GM21381 (cell line): ENCODE measurements around the gene FAXDC2.
"Not testable (repeated sequence)": the region's sequence is repeated elsewhere in the genome, so short reads cannot be mapped to it uniquely, and the experiment has no call there.

ENCODE experiments used
- ATAC-seq: cut with Tn5 transposase; IDR thresholded peaks from one replicate; pipeline ENCODE4 v1.9.1; 2021; ENCODE audit warnings: mild to moderate bottlenecking, moderate library complexity; ENCODE audit not compliant: unreplicated experiment

The FAXDC2 gene

GRCh38 chr5:154861946-154862345 lies 11.5 kb upstream of the FAXDC2 start:
- ATAC-seq, result no peak

DNA sequence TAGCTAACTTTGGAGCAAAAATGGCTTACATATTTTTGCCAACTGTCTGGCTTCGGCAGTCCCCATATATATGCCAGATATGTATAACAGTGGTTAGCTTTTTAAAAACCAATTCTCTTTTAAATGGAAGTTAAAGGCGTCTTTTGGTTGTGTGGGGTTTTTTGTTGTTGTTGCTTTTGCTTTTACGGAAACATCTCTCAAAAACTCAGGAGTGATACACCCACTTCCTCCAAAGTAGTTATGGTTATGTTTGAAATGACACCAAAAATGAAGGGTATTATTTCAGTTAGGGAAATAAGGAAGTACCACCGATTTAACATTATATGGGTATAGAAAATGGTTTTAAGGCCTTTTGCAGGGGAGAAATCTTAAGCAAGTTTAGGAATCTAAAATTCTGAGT lies 10.4 kb upstream of the FAXDC2 start:
- no peak for ATAC-seq

DNA sequence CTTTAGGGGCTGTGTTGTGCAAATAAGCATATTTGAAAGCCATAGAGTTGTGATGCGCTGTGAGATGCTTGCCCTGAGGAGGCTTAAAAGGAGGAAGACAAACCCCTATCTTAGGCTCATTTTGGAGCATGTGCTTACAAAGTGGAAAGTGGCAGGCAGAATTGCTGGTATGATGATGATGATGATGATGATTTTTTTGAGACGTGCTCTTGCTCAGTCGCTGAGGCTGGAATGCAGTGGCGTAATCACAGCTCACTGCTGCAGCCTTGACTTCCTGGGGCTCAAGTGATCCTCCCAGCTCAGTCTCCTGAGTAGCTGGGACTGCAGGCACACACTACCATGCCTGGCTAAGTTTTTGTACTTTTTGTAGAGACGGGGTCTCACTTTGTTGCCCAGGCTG lies 9.7 kb upstream of the FAXDC2 start:
- no peak for ATAC-seq

DNA sequence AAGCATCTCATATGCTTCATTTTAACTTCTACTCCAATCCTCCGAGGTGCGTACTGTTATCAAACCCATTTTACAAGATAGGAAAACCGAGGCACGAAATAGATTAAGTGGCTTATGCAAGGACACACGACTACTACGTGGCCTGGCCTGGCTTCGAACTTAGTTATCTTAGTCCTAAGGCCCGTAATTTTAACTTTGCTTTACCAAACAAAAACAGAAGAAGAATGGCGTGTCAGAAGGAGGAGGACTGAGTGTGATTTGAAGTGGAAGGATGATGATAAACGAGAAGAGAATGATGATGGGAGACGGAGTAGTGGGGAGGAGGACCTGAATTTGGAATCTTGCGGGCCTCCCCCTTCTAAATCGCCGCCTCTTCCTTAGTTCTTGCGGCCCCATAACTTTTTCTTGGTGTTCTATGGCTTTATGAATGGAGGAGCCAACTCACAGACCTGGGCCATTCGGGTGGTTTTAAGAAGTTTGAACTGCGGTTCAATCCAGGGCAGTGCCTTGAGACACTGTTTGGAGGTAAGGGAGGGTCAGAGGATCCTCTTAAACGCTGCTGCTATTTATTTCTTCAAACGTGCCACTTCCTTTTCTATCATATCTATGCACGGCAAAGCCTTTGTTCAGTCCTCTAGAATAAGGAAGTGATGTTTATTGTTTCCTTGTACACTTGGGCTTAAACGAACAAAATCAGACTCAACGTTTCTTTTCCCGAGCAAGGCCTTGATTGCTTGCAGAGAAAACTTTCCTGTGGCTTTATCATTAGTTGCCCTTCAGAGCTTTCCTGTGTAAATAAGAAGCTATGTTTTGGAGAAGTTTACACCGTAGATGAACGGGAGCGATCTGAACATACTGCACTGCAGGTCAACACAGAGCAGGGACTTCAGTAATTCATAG lies 8.8 kb upstream of the FAXDC2 start:
- no peak for ATAC-seq

DNA sequence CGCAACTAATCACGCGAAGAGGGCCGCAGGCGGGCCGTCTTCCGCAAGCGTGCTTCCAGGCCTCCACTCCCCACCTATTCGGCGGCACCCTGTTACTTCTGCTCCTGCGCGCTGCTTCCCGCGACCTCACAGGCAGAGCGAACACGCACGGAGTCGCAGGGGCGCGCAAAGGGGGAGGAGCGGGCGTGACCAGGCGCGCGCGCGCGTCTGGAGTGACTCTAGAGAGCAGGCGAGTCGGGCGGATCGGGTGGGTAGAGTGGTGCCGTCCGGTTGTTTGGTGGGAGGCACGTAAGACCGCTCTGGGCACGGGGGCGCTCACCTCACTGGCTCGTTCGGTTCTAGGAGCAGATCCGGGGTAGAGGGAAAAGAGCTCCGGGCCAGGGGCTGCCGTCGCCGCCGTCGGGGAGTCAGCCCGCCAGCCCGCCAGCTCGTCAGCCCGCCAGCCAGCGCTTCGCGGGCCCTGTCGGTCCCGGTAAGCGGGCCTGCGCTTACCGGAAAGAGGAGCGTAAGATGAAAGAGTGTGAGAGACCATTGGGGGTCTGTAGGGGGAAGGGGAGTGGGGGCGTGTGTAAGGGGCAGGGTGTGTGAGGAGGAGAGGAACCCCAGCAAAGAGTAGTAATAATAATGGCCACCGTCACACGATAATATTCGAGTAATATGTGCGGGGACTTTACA lies 8.0 kb upstream of the FAXDC2 start, which contains the start of gene CNOT8:
CNOT8 (plus strand) TSS at position 331 of the 675 bp plus-strand sequence. CDS start 4,652 bp downstream, outside the sequence.
- ATAC-seq, result peak; percentile 78

DNA sequence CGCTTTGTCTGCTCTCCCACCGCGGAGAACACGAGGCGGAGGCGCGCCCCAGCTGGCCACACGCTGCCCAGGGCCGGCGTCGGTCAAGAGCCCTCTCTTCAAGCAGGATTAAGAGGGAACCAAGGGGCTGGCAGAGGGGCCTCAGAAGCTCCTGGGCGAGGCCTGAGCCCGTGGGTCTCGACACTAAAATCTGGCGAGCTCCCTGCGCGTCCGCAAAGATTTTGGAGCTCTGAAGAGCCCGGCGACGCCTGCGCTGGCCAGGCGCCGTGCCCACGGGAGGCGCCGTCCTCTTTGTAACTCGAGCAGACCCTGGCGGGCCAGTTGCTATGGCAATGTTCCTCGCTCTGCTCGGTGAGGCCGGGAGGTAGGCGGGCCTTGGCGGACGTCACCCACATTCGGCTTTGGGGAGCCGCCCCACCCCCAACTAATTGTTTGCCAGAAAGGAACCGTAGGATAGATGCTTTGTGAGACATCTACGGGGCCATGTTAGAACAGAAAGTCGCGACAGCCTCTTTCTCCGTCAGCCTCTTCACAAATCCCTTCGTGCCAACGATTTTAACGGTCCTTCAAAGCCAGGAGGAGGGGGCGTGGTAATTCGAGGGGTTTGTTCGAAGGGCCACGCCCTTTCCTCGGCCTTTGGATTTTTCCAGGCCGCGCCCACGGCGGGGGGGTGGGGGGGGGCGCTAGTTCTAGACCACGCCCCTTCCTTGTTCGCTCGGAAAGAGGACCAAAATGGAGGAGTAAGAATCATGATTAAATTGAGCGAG lies 7.3 kb upstream of the FAXDC2 start:
- ATAC-seq, result peak; percentile 68

- ATAC-seq, result no peak
Observed at GRCh38 chr5:154851351-154851750, 948 bp upstream of the FAXDC2 start.

- ATAC-seq, result no peak
Observed at GRCh38 chr5:154849791-154850201, 607 bp downstream of the FAXDC2 start.

DNA sequence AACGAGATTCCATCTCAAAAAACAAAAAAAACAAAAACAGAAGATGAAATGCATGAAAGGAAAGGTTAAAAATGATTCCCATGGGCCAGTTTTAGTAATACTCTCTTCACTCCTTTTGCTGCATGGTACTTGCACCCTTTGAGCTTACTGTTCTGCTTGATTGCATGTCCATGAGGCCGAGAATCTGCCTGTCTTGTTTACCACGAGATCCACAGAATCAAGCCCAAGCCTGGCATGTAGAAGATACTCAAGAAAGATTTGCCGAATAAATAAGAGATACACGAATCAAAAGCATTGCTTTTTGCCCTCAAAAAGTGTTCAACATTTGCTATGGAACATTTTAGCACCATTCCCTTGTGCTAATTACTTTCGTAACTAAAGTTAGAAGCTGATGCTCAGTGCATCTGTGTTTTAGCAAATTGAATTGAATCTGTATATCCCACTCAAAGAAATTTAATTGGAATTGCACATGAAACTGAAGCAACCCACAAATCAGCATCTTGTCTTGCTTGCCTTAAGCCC lies 1.1 kb downstream of the FAXDC2 start:
- ATAC-seq, result no peak

GRCh38 chr5:154844809-154845208 lies 5.6 kb downstream of the FAXDC2 start:
- no peak for ATAC-seq

GRCh38 chr5:154842689-154843530 lies 7.5 kb downstream of the FAXDC2 start:
- ATAC-seq, result no peak

- no peak for ATAC-seq
Observed at GRCh38 chr5:154841273-154841661, 9.1 kb downstream of the FAXDC2 start.

- ATAC-seq, result no peak
Observed at GRCh38 chr5:154840435-154841272, 9.7 kb downstream of the FAXDC2 start.

DNA sequence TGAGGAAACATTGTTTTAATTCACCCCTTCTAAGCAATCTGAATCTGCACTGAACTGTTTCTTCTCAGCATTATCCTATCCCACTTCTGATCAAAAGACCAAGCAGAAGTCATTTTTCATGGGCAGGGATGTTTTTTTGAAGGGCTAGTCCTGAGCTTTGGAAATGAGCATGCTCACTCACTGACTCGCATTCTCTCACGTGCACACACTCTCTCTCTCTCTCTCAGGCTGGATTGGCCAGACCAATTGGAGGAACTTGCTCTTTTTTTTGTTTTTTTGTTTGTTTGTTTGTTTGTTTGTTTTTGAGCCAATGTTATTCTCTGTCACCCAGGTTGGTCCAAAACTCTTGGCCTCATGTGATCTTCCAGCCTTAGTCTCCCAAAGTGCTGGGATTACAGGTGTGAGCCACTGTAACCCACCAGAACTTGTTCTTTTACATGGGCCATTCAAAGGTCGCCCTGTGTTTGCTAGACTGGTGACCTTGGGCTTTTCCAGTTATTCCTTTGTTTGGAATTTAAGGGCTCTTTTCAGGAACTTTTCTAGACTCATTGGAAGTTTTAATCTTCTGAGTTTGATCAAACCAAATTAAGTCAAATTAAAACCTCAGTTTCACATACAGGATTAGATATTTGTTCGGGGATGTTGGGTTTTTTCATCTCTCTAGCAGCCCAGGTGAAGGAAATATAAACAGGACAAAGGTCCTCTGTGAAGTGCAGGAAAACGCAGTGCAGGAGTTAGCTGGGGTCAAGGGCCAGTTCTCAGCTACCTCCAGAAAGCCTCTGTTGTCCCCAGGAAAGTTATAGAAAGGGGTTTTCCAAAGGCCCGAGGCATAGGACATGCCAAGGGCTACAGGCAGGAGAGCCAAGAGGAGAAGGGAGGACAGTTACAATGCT lies 13.1 kb downstream of the FAXDC2 start:
- no peak for ATAC-seq

GRCh38 chr5:154836225-154836624 lies 14.2 kb downstream of the FAXDC2 start:
- no peak for ATAC-seq

- ATAC-seq, result not testable (repeated sequence)
Observed at GRCh38 chr5:154835701-154836052, 14.7 kb downstream of the FAXDC2 start.

- no peak for ATAC-seq
Observed at GRCh38 chr5:154834053-154834452, 16.4 kb downstream of the FAXDC2 start.

- ATAC-seq, result not testable (repeated sequence)
Observed at GRCh38 chr5:154832804-154833203, 17.6 kb downstream of the FAXDC2 start.
